ENCODE data around the gene BNIP1. TPM values are rescaled to one million over a fixed set of nuclear protein-coding genes. Genes with fewer than 3 reads are reported as not detected.

Gene BNIP1
- total and polyA plus RNA-seq, 5 experiments from 2014 or later, result 6.9 to 19.3 (median 11.0) TPM

DNA sequence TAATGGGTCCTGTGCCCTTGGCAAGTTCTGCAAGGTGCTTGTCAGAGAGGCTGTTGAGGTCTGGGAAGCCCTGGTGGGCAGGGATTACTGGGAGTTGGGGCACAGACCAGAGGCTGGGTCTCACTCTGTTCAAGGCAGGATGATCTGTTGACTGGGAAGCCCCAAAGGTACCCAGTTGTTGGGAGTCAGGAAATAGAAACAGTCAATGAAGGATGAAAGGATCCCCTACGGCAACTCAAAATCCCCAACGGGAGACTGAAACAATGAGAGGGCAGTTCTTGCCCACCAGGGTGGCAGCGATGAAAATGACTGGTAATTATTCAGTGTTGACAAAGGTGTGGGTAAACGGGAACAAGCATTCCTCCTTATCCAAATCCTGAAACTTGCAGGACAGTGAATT, 31.2 kb downstream of the BNIP1 start:
- peaks cover 0 to 10% (median 3%) of the 10 kb centered on the region in 3 donors for H3K36me3 Mint-ChIP-seq
- H3K9me3 Mint-ChIP-seq, result peaks cover 0 to 13% (median 6%) of the 10 kb centered on the region in 9 donors
- H3K27ac Mint-ChIP-seq, result no peak overlapping the region
- no peaks in the 10 kb centered on the region for H3K4me1 Mint-ChIP-seq
- H3K4me3 Mint-ChIP-seq, result no peak overlapping the region
- POLR2A ChIA-PET, result no interaction called here
- ATAC-seq (no peak), DNase-seq (no peak)
- peaks cover 0 to 3% (median 3%) of the 10 kb centered on the region in 5 donors for H3K27me3 Mint-ChIP-seq

- POLR2A ChIA-PET, result no interaction called here
- ATAC-seq (no peak), DNase-seq (no peak)
- Mint-ChIP-seq H3K4me1 (no peaks in the 10 kb centered on the region), H3K27ac (no peak overlapping the region), H3K27me3 (peaks cover 0 to 5% (median 3%) of the 10 kb centered on the region in 5 donors), H3K4me3 (no peak overlapping the region), H3K36me3 (peaks cover 0 to 19% (median 3%) of the 10 kb centered on the region in 3 donors), H3K9me3 (peaks cover 0 to 21% (median 6%) of the 10 kb centered on the region in 9 donors)
These were observed 34.1 kb downstream of the BNIP1 start for GRCh38 chr5:173178369-173178910.

DNA sequence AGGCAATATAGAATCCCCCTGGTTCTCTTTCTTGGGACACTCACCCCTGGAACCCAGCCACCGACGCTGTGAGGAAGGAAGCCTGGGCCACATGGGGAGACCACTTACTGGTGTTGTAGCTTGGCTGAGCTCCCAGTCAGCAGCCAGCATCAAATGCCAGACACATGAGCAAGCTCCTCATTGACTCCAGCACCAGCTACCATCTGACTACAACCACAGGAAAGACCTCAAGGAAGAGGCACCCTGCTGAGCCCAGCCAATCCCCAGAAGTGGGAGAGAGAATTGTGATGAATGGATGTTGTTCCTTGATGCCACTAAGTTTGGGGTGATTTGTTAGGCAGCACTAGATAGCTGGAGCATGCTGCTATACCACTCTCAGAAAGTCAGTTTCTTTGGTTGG, 36.0 kb downstream of the BNIP1 start:
- Mint-ChIP-seq H3K27ac (no peak overlapping the region), H3K4me1 (no peaks in the 10 kb centered on the region), H3K9me3 (peaks cover 0 to 21% (median 6%) of the 10 kb centered on the region in 9 donors), H3K36me3 (peaks cover 0 to 19% (median 0%) of the 10 kb centered on the region in 3 donors), H3K27me3 (peaks cover 0 to 5% (median 3%) of the 10 kb centered on the region in 5 donors), H3K4me3 (peak overlapping the region in 1 of 10 donors; percentile 54)
- ATAC-seq, result no peak
- DNase-seq, result no peak
- POLR2A ChIA-PET, result no interaction called here

GRCh38 chr5:173187054-173187743, 42.9 kb downstream of the BNIP1 start:
- H3K4me1 Mint-ChIP-seq, result no peaks in the 10 kb centered on the region
- DNase-seq (peak in 3 of 10 donors; percentile 4 to 19 (median 5)), ATAC-seq (peak in 1 of 2 donors; percentile 46)
- peaks cover 0 to 2% (median 0%) of the 10 kb centered on the region in 5 donors for H3K27me3 Mint-ChIP-seq
- peaks cover 0 to 1% (median 0%) of the 10 kb centered on the region in 3 donors for H3K36me3 Mint-ChIP-seq
- H3K27ac Mint-ChIP-seq, result no peak overlapping the region
- H3K9me3 Mint-ChIP-seq, result no peaks in the 10 kb centered on the region
- POLR2A ChIA-PET, result no interaction called here
- H3K4me3 Mint-ChIP-seq, result no peak overlapping the region

DNA sequence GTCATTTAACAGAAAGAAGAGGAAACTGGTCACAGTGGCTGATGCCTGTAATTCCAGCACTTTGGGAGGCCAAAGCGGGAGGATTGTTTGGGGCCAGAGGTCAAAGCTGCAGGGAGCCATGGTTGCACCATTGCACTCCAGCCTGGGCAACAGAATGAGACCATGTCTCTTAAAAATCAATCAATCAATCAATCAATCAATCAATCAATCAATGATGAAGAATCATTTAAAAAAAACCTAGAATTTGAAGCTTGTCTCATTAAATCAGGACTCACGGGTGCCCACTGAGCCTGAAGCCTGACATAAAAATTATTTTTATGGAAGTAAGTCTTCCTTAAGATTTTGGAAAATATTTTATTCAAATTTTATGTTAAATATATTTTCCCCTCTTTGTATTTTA, 43.9 kb downstream of the BNIP1 start:
- Mint-ChIP-seq H3K4me3 (no peak overlapping the region), H3K36me3 (peaks cover 0 to 2% (median 0%) of the 10 kb centered on the region in 3 donors), H3K4me1 (no peaks in the 10 kb centered on the region), H3K27ac (no peak overlapping the region), H3K27me3 (peaks cover 0 to 11% (median 0%) of the 10 kb centered on the region in 5 donors), H3K9me3 (no peaks in the 10 kb centered on the region)
- POLR2A ChIA-PET, result no interaction called here
- ATAC-seq, result no peak
- DNase-seq, result no peak

- H3K4me3 Mint-ChIP-seq, result no peak overlapping the region
- ATAC-seq (no peak), DNase-seq (no peak)
- no peaks in the 10 kb centered on the region for H3K4me1 Mint-ChIP-seq
- POLR2A ChIA-PET, result no interaction called here
- peaks cover 0 to 2% (median 0%) of the 10 kb centered on the region in 3 donors for H3K36me3 Mint-ChIP-seq
- H3K27me3 Mint-ChIP-seq, result peaks cover 2 to 12% (median 4%) of the 10 kb centered on the region in 5 donors
- no peak overlapping the region for H3K27ac Mint-ChIP-seq
- H3K9me3 Mint-ChIP-seq, result no peaks in the 10 kb centered on the region
These were observed 46.7 kb downstream of the BNIP1 start for GRCh38 chr5:173191015-173191414.

DNA sequence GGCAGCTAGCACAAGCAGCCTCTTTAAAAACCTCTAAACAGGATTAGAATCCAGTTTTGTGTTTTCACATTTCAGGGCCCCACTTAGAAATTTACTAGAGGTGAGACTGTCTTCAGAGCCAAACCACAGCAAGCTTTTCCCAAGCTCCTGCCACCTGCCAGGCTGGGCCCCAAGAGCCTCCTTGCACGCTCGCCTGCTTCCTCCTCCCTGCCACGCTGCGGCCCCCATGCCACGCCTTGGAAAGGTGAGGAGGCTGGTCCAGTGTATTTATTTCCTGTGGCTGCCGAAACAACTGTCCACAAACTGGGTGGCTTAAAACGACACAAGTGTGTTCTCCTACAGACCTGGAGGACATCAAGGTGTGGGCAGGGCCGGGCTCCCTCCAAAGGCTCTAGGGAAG, 47.2 kb downstream of the BNIP1 start:
- Mint-ChIP-seq H3K4me1 (no peaks in the 10 kb centered on the region), H3K27ac (no peak overlapping the region), H3K4me3 (no peak overlapping the region), H3K36me3 (peaks cover 0 to 2% (median 0%) of the 10 kb centered on the region in 3 donors), H3K27me3 (peaks cover 2 to 18% (median 5%) of the 10 kb centered on the region in 5 donors), H3K9me3 (no peaks in the 10 kb centered on the region)
- POLR2A ChIA-PET, result no interaction called here
- no peak for DNase-seq
- no peak for ATAC-seq

GRCh38 chr5:173192561-173192960, 48.2 kb downstream of the BNIP1 start:
- no peaks in the 10 kb centered on the region for H3K4me1 Mint-ChIP-seq
- H3K36me3 Mint-ChIP-seq, result peaks cover 0 to 2% (median 0%) of the 10 kb centered on the region in 3 donors
- peaks cover 0 to 2% (median 0%) of the 10 kb centered on the region in 9 donors for H3K9me3 Mint-ChIP-seq
- H3K27me3 Mint-ChIP-seq, result peaks cover 4 to 23% (median 7%) of the 10 kb centered on the region in 5 donors
- DNase-seq (no peak), ATAC-seq (no peak)
- no peak overlapping the region for H3K4me3 Mint-ChIP-seq
- POLR2A ChIA-PET, result no interaction called here
- no peak overlapping the region for H3K27ac Mint-ChIP-seq

- Mint-ChIP-seq H3K4me1 (no peaks in the 10 kb centered on the region), H3K27me3 (peaks cover 9 to 43% (median 14%) of the 10 kb centered on the region in 5 donors), H3K9me3 (peaks cover 0 to 17% (median 11%) of the 10 kb centered on the region in 9 donors), H3K27ac (no peak overlapping the region), H3K4me3 (no peak overlapping the region), H3K36me3 (peaks cover 3 to 15% (median 5%) of the 10 kb centered on the region in 3 donors)
- ATAC-seq, result no peak
- POLR2A ChIA-PET, result no interaction called here
- no peak for DNase-seq
These were observed 52.0 kb downstream of the BNIP1 start for GRCh38 chr5:173196133-173196952.

DNA sequence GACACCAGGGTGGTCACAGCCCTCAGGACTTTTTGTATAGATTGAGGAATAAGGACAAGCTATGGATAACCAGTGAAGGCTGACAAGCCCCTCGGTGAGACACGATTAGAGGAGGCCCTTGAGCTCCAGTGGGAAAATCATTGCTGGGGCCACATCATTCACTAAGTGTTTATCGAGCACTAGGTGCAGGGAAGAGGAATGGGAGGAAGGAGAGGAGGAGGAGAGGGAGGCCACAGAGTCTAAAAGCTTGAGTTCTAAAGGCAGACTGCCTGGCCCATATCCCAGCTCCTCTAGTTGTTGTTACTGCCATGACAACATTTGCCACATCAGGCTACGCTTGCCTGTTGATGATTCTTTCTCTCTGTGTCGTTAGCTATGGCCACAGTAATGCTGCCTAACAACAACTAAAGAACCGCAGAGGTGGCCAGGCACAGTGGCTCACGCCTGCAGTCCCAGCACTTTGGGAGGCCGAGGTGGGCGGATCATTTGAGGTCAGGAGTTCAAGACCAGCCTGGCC, 53.1 kb downstream of the BNIP1 start:
- no peak for DNase-seq
- Mint-ChIP-seq H3K27me3 (peaks cover 11 to 44% (median 13%) of the 10 kb centered on the region in 5 donors), H3K4me1 (no peaks in the 10 kb centered on the region), H3K4me3 (no peak overlapping the region), H3K27ac (no peak overlapping the region), H3K36me3 (peaks cover 3 to 13% (median 5%) of the 10 kb centered on the region in 3 donors), H3K9me3 (peaks cover 0 to 17% (median 11%) of the 10 kb centered on the region in 9 donors)
- no peak for ATAC-seq
- POLR2A ChIA-PET, result no interaction called here

GRCh38 chr5:173198049-173198448, 53.7 kb downstream of the BNIP1 start:
- POLR2A ChIA-PET, result no interaction called here
- Mint-ChIP-seq H3K36me3 (peaks cover 3 to 13% (median 5%) of the 10 kb centered on the region in 3 donors), H3K4me1 (no peaks in the 10 kb centered on the region), H3K27me3 (peaks cover 14 to 44% (median 17%) of the 10 kb centered on the region in 5 donors), H3K9me3 (peaks cover 0 to 18% (median 11%) of the 10 kb centered on the region in 9 donors), H3K4me3 (no peak overlapping the region), H3K27ac (no peak overlapping the region)
- DNase-seq (no peak), ATAC-seq (no peak)

DNA sequence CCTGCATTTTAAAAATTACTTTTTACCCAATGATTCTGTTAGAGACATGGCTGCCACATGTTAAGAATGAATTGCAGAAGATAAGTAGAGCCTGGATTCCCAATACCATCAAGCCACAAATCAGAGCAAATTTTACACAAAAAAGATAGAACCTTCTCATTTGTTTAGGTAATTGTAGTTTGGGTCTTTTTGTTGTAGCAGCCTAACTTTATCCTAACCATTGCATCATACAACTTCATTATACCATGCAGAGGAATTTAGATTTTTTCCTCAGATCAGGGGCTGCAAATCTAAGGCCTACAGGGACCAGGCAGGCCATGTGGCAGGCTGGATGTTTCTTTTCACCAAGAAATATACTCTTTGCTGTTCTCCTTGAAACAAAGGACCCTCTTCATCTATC, 56.0 kb downstream of the BNIP1 start:
- Mint-ChIP-seq H3K9me3 (peaks cover 0 to 18% (median 11%) of the 10 kb centered on the region in 9 donors), H3K4me3 (no peak overlapping the region), H3K36me3 (peaks cover 3 to 13% (median 10%) of the 10 kb centered on the region in 3 donors), H3K27me3 (peaks cover 24 to 66% (median 30%) of the 10 kb centered on the region in 5 donors), H3K4me1 (no peaks in the 10 kb centered on the region), H3K27ac (no peak overlapping the region)
- POLR2A ChIA-PET, result no interaction called here
- DNase-seq, result no peak
- no peak for ATAC-seq

Measured in naive thymus-derived CD8-positive, alpha-beta T cell (primary cell).